T-helper 1 cell treated with Interleukin-12 subunit alpha and Interleukin-12 subunit beta and Interleukin-4 antibody, amounts not matched to agents 30 ng/mL and 1 ng/mL, for 36 hours (primary cell): ENCODE data around the gene PACSIN2. TPM values are rescaled to one million over a fixed set of nuclear protein-coding genes. Genes with fewer than 3 reads are reported as not detected.

Source experiments
- intact Hi-C: fragments of 100-400 bp; cut with micrococcal nuclease; formaldehyde crosslinking; loops from one replicate; pipeline ENCODE4 v1.15.1; 2024
- total RNA-seq: library from RNA; stranded (reverse); gene quantifications from 2 replicates; pipeline ENCODE4 v1.2.3, GENCODE V29; 2022

PACSIN2 gene, protein sequence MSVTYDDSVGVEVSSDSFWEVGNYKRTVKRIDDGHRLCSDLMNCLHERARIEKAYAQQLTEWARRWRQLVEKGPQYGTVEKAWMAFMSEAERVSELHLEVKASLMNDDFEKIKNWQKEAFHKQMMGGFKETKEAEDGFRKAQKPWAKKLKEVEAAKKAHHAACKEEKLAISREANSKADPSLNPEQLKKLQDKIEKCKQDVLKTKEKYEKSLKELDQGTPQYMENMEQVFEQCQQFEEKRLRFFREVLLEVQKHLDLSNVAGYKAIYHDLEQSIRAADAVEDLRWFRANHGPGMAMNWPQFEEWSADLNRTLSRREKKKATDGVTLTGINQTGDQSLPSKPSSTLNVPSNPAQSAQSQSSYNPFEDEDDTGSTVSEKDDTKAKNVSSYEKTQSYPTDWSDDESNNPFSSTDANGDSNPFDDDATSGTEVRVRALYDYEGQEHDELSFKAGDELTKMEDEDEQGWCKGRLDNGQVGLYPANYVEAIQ
- total RNA-seq: 28.7 and 30.0 TPM in 2 replicates

- intact Hi-C loops: loop anchor here (1.0 to 10.0 kb wide), 9 partner anchors 14 to 172 kb away; partner anchors contain the start of genes ARFGAP3, MCAT, TSPO and TTLL1
Observed at GRCh38 chr22:43014869-43015676, at the start of gene PACSIN2. TSS of gene PACSIN2 (minus strand) at chr22:43015149. CDS start at chr22:42912080, 103,069 bp downstream.

DNA sequence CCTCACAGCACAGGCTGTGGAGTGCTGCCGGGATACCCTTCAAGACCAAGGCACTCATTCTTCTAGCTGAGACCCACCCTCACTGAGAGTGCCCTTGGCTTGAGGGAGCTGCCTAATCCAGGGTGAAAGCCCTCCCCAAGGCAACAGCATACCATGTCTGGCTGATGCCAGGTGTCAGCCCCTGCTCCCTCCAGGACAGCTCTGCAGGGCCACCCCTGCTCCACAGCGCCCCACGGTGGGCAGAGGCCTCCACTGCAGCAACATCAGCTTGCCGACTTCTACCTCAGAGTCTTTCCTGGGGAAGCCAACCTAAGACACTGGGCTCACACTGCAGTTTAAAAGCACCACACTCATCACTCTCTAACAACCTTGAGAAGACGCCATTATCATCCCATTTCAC, 45.2 kb upstream of the PACSIN2 start:
- intact Hi-C loops: loop anchor here (1.0 kb wide), 1 partner anchor 280 kb away; no protein-coding TSS in a partner anchor

DNA sequence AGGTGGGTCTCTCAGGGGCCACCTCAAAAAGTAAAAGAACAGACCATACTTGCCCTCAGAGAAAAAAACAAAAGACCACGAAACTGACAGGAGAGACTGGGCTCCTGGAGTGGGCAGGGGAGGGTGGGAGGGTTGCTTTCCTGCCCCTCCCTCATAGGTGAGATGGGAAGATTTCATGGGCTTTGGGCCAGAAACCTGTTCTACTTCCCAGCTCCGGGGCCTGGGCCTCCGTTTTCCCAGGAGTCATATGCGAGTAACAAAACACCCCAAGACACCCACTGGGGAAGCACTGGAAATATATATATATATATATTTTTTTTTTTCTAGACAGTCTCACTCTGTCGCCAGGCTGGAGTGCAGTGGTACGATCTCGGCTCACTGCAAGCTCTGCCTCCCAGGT, 42.7 kb upstream of the PACSIN2 start:
- intact Hi-C loops: no loop called here

DNA sequence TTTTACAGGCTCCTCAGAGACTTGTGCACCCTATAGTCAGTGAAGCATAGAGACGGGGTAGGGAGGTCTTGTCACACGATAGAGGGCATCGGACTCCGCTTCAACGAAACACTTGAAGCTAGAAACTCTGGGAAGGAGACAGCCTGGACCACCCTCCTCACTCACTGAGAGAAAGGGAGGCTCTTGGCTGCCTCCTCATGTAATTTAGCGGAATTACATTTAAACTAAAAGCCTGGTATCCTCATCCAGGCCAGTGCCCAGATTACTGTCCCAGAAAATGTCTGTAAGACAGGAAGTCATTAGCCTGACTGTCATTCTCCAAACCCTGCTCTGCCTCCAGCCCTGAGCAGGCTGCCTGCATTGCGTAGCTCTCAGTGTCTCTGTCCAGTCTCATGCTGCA, 38.2 kb upstream of the PACSIN2 start:
- intact Hi-C loops: no loop called here

DNA sequence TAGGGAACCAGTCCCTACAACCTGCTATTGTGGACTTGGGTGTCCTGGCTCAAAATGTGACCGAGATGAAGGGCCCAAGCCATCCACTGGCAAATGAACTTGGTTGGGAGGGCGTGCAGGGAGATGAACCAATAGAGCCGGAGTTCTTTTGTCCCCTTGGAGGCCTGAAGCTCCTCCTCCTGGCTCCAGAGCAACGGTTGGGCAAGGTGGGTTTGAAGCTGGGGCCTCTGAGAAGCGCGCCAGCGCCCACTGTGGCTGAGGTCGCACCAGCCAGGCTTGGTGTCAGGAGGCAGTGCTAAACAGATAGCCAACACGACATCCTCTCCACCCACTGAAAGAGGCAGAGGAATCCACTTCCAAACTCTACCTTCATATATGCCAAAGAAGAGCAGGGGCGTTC, 36.0 kb upstream of the PACSIN2 start:
- intact Hi-C loops: no loop called here

DNA sequence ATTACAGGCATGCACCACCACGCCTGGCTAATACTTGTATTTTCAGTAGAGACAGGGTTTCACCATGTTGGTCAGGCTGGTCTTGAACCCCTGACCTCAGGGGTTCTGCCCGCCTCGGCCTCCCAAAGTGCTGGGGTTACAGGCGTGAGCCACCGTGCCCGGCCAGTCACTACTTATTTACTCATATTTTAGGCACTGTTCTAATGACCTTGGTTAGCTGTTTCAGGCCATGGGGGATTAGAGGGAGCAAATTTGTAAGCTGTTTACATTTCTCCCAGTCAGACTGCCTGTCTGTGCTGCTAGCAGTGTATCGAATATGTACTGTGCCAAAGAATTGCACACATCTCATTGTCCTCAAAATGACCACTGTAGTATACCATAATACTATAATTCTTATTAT, 32.7 kb upstream of the PACSIN2 start:
- intact Hi-C loops: no loop called here

GRCh38 chr22:43044290-43044712, 29.4 kb upstream of the PACSIN2 start:
- intact Hi-C loops: no loop called here

GRCh38 chr22:43042101-43042780, 27.3 kb upstream of the PACSIN2 start:
- intact Hi-C loops: no loop called here

- intact Hi-C loops: no loop called here
Observed at GRCh38 chr22:43039800-43040199, 24.9 kb upstream of the PACSIN2 start.

DNA sequence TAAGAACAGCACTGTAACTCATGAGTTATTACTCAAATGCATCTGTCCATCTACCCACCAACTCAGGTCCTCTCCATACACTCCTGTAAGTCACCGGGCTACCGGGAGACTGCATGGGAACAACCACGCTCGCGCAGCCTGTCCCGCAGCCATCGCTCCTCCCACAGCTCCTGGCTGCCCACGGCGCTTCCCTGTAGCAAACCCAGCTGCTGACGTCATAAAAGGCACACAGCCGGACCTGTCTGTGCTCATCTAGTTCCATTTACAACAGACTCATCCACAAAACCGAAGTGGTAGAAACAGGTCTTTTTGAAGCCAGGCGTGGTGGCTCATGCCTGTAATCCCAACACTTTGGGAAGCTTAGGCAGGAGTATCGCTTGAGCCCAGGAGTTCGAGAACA, 23.4 kb upstream of the PACSIN2 start:
- intact Hi-C loops: no loop called here

DNA sequence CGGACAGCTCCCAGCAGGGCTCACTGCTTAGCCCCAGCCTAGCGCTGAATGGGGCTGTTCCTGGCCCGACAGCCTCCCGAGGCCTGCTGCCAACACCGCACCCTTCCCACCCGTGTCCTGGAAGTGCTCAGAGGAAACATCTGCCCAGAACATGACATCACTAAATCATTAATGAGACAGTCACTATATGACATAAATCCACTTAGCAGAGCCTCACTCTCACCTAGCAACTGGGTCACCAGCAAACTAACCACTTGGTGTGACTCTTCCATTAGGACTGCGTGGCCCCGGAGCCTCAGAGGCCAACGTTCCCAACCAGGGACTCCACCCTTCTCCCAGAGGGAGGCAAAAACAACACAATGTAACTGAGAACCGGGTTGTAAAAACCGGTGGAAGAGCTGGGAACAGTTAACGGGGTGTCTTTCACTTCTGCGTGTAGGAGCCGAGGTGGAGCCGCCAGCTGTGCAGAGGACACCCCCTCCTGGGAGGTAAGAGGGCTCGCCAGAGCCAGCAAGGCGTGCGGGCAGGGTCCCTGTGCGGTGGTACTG, 21.4 kb upstream of the PACSIN2 start:
- intact Hi-C loops: no loop called here

DNA sequence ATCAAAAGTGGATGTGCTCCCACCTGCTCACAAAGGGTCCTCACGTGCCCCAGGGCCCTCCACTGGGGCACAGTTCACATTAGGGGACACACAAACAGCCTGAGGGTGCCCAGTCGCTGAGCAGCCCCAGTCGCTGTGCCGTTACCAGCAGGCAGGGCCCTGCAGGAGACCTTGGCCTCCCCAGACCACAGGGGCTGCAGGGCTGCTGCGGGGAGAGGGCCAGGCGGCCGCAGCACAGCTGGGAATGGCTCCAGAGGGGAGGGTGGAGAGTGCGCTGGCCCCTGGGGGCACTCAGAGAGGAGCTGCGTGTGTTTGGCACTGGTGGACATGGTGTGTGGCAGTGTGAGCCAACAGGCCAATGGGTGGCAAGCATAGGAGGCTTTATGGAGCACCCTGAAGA, 20.3 kb upstream of the PACSIN2 start:
- intact Hi-C loops: no loop called here

DNA sequence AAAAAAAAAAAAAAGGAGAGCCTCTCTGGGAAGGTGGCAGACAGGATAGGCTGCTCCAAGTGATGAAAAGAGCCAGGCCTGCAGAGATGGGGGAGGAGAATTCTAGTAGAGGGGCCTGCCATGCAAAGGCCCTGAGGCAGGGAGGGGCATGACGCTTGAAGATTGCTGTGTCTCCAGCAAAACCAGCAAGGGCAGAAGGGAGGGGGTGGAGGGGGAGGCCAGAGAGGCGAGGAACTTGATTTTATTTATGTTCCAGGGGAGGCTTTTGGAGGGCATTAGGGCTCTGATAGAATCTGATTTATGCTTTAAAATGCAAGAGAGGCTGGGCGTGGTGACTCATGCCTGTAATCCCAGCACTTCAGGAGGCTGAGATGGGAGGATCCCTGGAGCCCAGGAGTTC, 16.7 kb upstream of the PACSIN2 start:
- intact Hi-C loops: no loop called here

DNA sequence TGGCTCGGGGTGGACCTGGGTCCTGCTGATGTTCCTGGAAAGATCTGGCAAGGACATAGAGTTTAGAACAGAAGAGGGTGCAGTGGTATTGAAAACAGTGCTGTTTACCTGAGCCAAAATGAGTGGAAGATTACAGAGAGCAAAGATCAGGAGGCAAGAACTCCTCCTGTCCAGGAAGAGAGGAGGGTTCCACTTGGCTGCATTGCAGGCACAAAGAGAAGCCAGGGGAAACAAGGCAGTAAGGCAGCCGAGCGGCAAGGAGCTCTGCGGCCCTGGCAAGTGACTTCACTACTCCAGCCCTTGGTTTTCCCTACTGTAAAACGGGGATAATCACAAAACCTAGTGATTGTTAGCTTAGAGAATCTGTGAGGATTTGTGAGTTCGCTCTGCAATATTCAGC, 3.7 kb upstream of the PACSIN2 start:
- intact Hi-C loops: loop anchor here (5.0 to 10.0 kb wide), 2 partner anchors 81 to 124 kb away; no protein-coding TSS in a partner anchor

GRCh38 chr22:43017525-43018460, 2.8 kb upstream of the PACSIN2 start:
- intact Hi-C loops: loop anchor here (5.0 to 10.0 kb wide), 2 partner anchors 80 to 123 kb away; no protein-coding TSS in a partner anchor

DNA sequence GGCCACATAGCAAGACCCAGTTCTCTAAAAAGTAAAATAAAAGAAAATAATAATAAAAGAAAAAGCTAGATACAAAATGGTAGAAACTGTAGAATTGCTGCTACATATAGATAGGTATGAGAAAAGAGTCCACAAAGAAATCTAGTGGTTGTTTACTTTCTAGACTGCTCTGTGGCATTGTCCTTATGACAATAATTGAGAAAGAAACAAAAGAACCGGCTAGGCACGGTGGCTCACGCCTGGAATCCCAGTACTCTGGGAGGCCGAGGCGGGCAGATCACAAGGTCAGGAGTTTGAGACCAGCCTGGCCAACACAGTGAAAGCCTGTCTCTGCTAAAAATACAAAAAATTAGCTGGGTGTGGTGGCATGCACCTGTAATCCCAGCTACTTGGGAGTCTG, 1.2 kb upstream of the PACSIN2 start:
- intact Hi-C loops: loop anchor here (5.0 to 10.0 kb wide), 2 partner anchors 79 to 121 kb away; no protein-coding TSS in a partner anchor

- intact Hi-C loops: loop anchor here (1.0 to 10.0 kb wide), 8 partner anchors 15 to 172 kb away; partner anchors contain the start of genes ARFGAP3, MCAT, TSPO and TTLL1
Observed at GRCh38 chr22:43015677-43016042, 711 bp upstream of the PACSIN2 start.

GRCh38 chr22:43014316-43014868, 557 bp downstream of the PACSIN2 start:
- intact Hi-C loops: loop anchor here (2.0 to 10.0 kb wide), 5 partner anchors 14 to 136 kb away; partner anchors contain the start of genes MCAT and TSPO
